GM10248 (cell line): ENCODE data around the gene ENTPD8.
A peak's percentile ranks its signal among the peaks of the same experiment; 100 is the strongest.
"Not testable (repeated sequence)": the region's sequence is repeated elsewhere in the genome, so short reads cannot be mapped to it uniquely, and the experiment has no call there.

Experiments used
- CTCF ChIA-PET: fragments of 300-600 bp; sonication (Branson Sonifier 250); formaldehyde crosslinking; extraction: SDS; loops from one replicate; lab custom pipeline; 2021; ENCODE audit warnings: antibody characterized with exemption; lab: Yijun Ruan, JAX
- POLR2A ChIA-PET: fragments of 350-650 bp; sonication (Branson Sonifier 250); formaldehyde crosslinking; extraction: SDS; loops from one replicate; lab custom pipeline; 2020; ENCODE audit warnings: antibody characterized with exemption; lab: Yijun Ruan, JAX
- DNase-seq: peaks from one replicate; pipeline ENCODE4 v3.0.0; 2012; ENCODE audit errors: extremely low spot score
- CTCF ChIP-seq: IDR thresholded peaks from 2 replicates; pipeline ENCODE4 v1.5.1; 2012; ENCODE audit warnings: mild to moderate bottlenecking, low read depth; ENCODE audit errors: extremely low read depth, missing control alignments, control extremely low read depth

ENTPD8 gene

GRCh38 chr9:137455359-137455991 is 14.3 kb upstream of the ENTPD8 start:
- no peak for DNase-seq
- CTCF ChIA-PET: interaction anchor here (0.9 to 1.0 kb wide), 3 partner anchors 10 to 153 kb away, joined by 3 read pairs; partner anchors contain the start of gene NRARP
- POLR2A ChIA-PET: interaction anchor here (0.6 kb wide), 1 partner anchor 14 kb away, joined by 3 read pairs; no protein-coding TSS in a partner anchor
- no peak for TF ChIP-seq CTCF

DNA sequence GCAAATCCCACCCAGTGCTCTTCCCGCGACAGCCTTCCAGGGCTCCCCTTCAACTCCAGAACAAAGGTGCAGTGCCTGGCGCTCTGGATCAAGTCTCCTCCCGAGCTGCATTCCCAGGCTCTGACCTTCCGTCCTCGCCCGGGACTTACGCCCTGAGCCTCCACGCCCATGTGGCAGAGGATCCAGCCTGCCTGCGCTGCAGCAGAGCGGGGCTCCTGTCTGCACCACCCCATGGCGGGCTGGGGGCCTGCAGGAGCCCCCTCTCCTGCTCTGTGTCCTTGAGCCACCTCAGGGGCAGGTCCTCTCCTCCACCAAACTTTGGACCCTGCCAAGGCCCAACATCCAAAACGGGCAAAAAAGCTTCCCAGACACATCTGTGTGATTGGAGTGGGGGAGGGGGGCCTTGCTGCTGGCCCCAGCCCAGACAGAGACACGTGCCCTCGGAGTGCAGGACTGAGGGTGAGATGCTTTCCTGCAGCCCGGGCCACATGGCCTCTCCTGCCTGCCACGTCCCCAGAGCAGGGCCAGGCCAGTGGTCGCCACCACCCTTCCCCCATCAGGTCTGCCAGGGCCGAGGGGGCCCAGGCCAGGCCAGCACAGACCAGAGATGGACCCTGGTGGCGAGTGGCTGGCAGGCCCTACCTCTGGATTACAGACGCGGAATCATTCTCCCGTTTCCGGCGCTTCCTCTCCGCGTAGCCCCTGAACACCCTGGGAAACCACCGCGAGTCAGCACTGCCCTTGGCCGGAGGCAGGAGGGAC is 13.6 kb upstream of the ENTPD8 start:
- POLR2A ChIA-PET: no interaction called here
- CTCF ChIA-PET: interaction anchor here (0.9 to 1.0 kb wide), 2 partner anchors 9 to 153 kb away, joined by 3 read pairs; partner anchors contain the start of gene NRARP
- no peak for TF ChIP-seq CTCF
- DNase-seq: no peak

DNA sequence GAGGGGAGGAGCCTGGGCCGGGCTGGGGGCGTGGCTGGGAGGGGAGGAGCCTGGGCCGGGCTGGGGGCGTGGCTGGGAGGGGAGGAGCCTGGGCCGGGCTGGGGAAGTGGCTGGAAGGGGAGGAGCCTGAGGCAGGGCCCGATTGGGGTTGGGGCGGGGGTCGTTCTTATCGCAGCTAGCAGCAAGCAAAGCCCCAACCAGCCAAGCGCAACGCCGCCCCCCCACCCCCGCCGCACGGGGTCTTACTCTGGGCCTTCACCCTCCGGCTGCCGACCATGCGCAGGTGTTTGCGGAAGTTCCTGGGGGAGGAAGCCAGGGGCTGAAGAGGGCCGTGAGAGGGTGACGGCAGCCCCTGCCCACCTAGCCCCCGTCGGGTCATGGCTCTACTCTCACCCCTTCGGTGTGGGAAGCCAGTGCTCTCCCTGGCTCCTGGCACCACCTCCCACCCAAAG is 13.0 kb upstream of the ENTPD8 start:
- DNase-seq: peak; percentile 64
- ChIA-PET CTCF (no interaction called here), POLR2A (no interaction called here)
- no peak for TF ChIP-seq CTCF

DNA sequence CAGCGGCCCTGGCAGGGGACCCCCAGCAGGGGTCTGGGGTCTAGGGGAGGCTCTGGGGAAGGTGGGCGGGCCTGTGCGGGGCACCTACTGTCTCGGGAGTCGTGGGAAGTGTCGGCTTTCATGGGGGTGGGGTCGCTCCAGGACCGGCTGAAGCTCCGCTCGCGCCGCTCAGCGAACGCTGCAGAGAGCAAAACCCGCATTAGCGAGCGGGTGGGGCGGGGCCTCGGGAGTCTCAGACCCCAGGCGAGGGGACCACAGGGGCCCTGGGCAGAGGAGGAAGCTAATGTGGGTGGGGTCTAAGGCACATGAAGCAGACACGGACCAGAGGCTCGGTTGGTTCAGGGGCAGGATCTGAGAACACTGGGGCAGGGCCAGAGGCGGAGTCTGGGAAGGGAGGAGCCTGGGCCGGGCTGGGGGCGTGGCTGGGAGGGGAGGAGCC is 12.5 kb upstream of the ENTPD8 start:
- TF ChIP-seq CTCF: no peak
- peak; percentile 89 for DNase-seq
- CTCF ChIA-PET: interaction anchor here (1.7 kb wide), 1 partner anchor 30 kb away, joined by 6 read pairs; the partner anchor contains the start of genes EXD3 and NOXA1
- POLR2A ChIA-PET: no interaction called here

DNA sequence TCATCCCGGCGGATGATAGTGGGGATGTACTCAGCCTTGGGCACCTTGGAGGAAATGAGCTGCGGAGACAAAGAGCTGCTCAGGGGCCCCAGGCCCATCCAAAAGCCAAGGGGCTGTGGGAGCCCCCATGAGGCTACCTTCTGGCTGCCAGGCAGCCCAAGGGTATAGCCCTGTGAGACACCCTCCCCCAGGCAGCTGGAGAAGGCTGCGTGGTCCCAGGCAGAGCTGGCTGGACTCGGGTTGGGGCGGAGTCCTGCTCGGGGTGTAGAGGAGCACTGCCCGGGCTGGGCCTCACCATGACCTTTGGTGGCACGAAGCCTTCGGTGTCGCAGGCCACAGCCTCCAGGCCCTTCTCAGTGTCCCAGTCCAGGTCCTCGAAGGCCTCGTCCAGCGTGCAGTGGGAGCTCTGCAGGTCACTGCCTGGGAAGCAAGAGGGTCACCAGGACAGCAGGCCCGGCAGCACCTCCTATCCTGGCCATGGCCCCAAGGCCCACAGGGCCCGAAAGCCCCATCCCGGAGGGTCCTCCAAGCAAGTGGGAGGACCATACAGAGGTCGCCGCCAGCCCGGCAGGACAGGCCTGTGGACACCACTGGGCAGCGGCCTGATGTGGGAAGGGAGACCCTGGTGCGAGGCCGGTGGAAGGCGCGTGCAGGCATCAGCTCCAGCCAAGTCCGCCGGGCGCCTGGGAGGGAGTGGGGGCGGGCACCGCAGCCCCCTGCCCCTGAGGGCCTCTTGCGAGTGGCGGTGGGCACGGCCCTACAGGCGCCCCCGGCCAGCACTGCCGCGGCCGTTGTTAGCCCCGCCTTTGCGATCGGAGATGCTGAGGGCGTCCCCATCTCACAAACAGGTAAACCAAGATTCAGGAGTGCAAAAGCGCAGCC is 11.8 kb upstream of the ENTPD8 start:
- no peak for TF ChIP-seq CTCF
- no peak for DNase-seq
- ChIA-PET CTCF (interaction anchor here (1.7 kb wide), 1 partner anchor 30 kb away, joined by 6 read pairs; the partner anchor contains the start of genes EXD3 and NOXA1), POLR2A (no interaction called here)

DNA sequence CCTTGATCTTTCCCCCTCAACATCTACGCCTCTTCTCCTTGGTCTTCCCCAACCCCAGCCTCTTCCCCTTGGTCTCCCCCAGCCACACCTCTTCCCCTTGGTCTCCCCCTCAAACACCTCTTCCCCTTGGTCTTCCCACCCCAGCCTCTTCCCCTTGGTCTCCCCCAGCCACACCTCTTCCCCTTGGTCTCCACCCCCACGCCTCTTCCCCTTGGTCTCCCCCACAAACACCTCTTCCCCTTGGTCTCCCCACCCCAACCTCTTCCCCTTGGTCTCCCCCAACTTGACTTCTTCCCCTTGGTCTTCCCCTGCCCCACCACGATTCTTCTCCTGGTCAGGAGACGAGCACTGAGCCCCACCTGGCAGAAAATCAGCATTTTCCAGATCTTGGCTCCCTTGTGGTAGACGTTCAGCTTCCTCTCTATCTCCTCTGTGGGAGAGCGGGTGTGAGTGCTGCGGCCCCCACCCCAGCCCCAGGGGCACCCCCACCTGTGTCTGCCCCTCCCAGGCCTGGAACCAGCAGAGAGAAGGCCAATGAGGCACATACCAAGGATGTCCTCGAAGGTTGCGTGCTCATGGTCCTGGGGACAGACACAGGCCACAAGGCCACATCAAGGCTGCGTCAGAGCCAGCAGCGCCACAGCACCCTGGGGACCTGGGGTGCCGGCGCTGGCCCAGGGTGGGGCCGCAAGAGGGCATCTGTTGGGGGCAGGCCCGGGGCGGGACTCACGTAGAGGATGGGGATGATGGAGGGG is 11.0 kb upstream of the ENTPD8 start:
- no peak for TF ChIP-seq CTCF
- no peak for DNase-seq
- ChIA-PET POLR2A (no interaction called here), CTCF (interaction anchor here (1.7 kb wide), 1 partner anchor 29 kb away, joined by 6 read pairs; the partner anchor contains the start of genes EXD3 and NOXA1)

DNA sequence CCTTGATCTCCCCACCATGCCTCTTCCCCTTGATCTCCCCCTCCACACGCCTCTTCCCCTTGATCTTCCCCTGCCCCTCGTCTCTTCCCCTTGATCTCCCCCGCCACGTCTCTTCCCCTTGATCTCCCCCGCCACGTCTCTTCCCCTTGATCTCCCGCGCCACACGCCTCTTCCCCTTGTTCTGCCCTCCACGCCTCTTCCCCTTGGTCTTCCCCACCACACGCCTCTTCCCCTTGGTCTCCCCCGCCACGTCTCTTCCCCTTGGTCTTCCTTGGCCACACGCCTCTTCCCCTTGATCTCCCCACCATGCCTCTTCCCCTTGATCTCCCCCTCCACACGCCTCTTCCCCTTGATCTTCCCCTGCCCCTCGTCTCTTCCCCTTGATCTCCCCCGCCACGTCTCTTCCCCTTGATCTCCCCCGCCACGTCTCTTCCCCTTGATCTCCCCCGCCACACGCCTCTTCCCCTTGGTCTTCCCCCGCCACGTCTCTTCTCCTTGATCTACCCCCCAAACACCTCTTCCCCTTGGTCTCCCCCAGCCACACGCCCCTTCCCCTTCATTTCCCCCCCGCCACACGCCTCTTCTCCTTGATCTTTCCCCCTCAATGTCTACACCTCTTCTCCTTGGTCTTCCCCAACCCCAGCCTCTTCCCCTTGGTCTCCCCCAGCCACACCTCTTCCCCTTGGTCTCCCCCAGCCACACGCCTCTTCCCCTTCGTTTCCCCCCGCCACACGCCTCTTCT is 10.3 kb upstream of the ENTPD8 start:
- DNase-seq, POLR2A ChIA-PET: not testable (repeated sequence)
- CTCF ChIA-PET: interaction anchor here (1.7 kb wide), 1 partner anchor 28 kb away, joined by 6 read pairs; the partner anchor contains the start of genes EXD3 and NOXA1

- POLR2A ChIA-PET, DNase-seq: not testable (repeated sequence)
- CTCF ChIA-PET: interaction anchor here (0.8 kb wide), 1 partner anchor 28 kb away, joined by 3 read pairs; the partner anchor contains the start of gene EXD3
Measured at GRCh38 chr9:137450539-137451222, 9.5 kb upstream of the ENTPD8 start.
